Mucosa of descending colon (tissue), 3 donors: ENCODE data around the gene OR2K2. TPM values are rescaled to one million over a fixed set of nuclear protein-coding genes. Genes with fewer than 3 reads are reported as not detected.
A peak's percentile ranks its signal among the peaks of the same experiment; 100 is the strongest.
"Not testable (repeated sequence)": the region's sequence is repeated elsewhere in the genome, so short reads cannot be mapped to it uniquely, and the experiment has no call there.

Source experiments
- ATAC-seq: fragments of 200-7000 bp; cut with Tn5 transposase; one replicate; pipeline ENCODE4 v1.9.1; 2020; ENCODE audit warnings: mild to moderate bottlenecking, moderate library complexity
- DNase-seq, 3 donors: peaks; one replicate each; pipeline ENCODE4 v3.0.0-alpha.2; 2020
- H3K36me3 ChIP-seq: fragments of 200-600 bp; one replicate; pipeline ENCODE4 v1.8.0; 2021; ENCODE audit warnings: low read depth, mild to moderate bottlenecking
- H3K4me1 ChIP-seq: fragments of 200-600 bp; one replicate; pipeline ENCODE4 v1.8.0; 2021; ENCODE audit warnings: low read depth, mild to moderate bottlenecking
- H3K4me3 ChIP-seq: fragments of 200-600 bp; one replicate; pipeline ENCODE4 v1.8.0; 2021; ENCODE audit warnings: mild to moderate bottlenecking
- H3K9me3 ChIP-seq: fragments of 200-600 bp; one replicate; pipeline ENCODE4 v1.8.0; 2021; ENCODE audit warnings: mild to moderate bottlenecking
- CTCF ChIP-seq: fragments of 200-600 bp; IDR thresholded peaks from one replicate; pipeline ENCODE4 v1.8.0; 2022; ENCODE audit warnings: antibody characterized with exemption, mild to moderate bottlenecking
- intact Hi-C, 2 donors: fragments of 100-400 bp; cut with DNase I in 1 of 2; cut with micrococcal nuclease in 1 of 2; formaldehyde crosslinking; loops; one replicate each; pipeline versions ENCODE4 v1.11.0 to v1.11.1; 2022; cut with DNase I, micrococcal nuclease
- total RNA-seq, 3 donors: library from RNA; stranded (reverse); fragmentation: NEBNext Ultra II Directional in 2 of 3; extraction: Animal tissue kit (Norgen Biotek cat#: 25700) in 2 of 3; gene quantifications; one replicate each; pipeline versions ENCODE4 v1.2.1 to v1.2.4, GENCODE V29; 2021 to 2023
- donor health status: DM: no; HTN: no; CAD: no; lungs with moderate emphysema.
- donor health status: DM: no; HTN: no; CAD: no.
- donor health status: DM: no; HTN: yes; CAD: no.

Gene OR2K2
- total RNA-seq, 3 donors from 2014 or later, result not detected

- peak; percentile 78 for ATAC-seq
- H3K4me3 ChIP-seq, result no peak overlapping the region
- H3K9me3 ChIP-seq, result no peaks in the 10 kb centered on the region
- intact Hi-C loops, result no loop called here
- DNase-seq, result no peak
- peaks cover 4% of the 10 kb centered on the region for H3K4me1 ChIP-seq
- no peak for TF ChIP-seq CTCF
- H3K36me3 ChIP-seq, result no peaks in the 10 kb centered on the region
These were observed 19.7 kb upstream of the OR2K2 start for GRCh38 chr9:111349766-111350165.

- H3K4me1 ChIP-seq, result peaks cover 4% of the 10 kb centered on the region
- H3K9me3 ChIP-seq, result no peaks in the 10 kb centered on the region
- peak in 2 of 3 donors; percentile 47 to 67 for DNase-seq
- intact Hi-C loops, result no loop called here
- H3K4me3 ChIP-seq, result no peak overlapping the region
- TF ChIP-seq CTCF, result no peak
- peak; percentile 95 for ATAC-seq
- no peaks in the 10 kb centered on the region for H3K36me3 ChIP-seq
These were observed 18.8 kb upstream of the OR2K2 start for GRCh38 chr9:111348821-111349271.

- intact Hi-C loops, DNase-seq, H3K4me3 ChIP-seq: not testable (repeated sequence)
These were observed 4.4 kb upstream of the OR2K2 start for GRCh38 chr9:111334318-111334863.

GRCh38 chr9:111320631-111321030 lies 9.4 kb downstream of the OR2K2 start:
- intact Hi-C loops, result no loop called here

More at GRCh38 chr9:111334318-111334863, 4.4 kb upstream of the OR2K2 start:
- not testable (repeated sequence) for H3K36me3 ChIP-seq, H3K9me3 ChIP-seq, H3K4me1 ChIP-seq, ATAC-seq

GRCh38 chr9:111316796-111317195 lies 13.2 kb downstream of the OR2K2 start:
- intact Hi-C loops, result no loop called here
- no peak for DNase-seq
- Histone ChIP-seq H3K9me3 (no peaks in the 10 kb centered on the region), H3K4me3 (no peak overlapping the region), H3K4me1 (no peaks in the 10 kb centered on the region), H3K36me3 (no peaks in the 10 kb centered on the region)
- no peak for TF ChIP-seq CTCF
- ATAC-seq, result no peak

More at GRCh38 chr9:111320631-111321030, 9.4 kb downstream of the OR2K2 start:
- H3K4me3 ChIP-seq, result no peak overlapping the region
- H3K4me1 ChIP-seq, result no peaks in the 10 kb centered on the region
- DNase-seq (no peak), ATAC-seq (no peak)
- no peak for TF ChIP-seq CTCF
- no peaks in the 10 kb centered on the region for H3K9me3 ChIP-seq
- no peaks in the 10 kb centered on the region for H3K36me3 ChIP-seq

- no peak overlapping the region for H3K4me3 ChIP-seq
- no peak for DNase-seq
- no peak for TF ChIP-seq CTCF
- intact Hi-C loops, result no loop called here
- no peak for ATAC-seq
- no peaks in the 10 kb centered on the region for H3K4me1 ChIP-seq
- no peaks in the 10 kb centered on the region for H3K36me3 ChIP-seq
- no peaks in the 10 kb centered on the region for H3K9me3 ChIP-seq
These were observed 24.1 kb downstream of the OR2K2 start for GRCh38 chr9:111305914-111306313.

- intact Hi-C loops, result loop anchor here in 1 of 2 donors (5.0 kb wide), 1 partner anchor 667 kb away; no protein-coding TSS in a partner anchor
- not testable (repeated sequence) for H3K4me1 ChIP-seq, H3K4me3 ChIP-seq, H3K9me3 ChIP-seq, ATAC-seq, H3K36me3 ChIP-seq, DNase-seq
These were observed 26.0 kb downstream of the OR2K2 start for GRCh38 chr9:111304000-111304399.
